Liver (tissue), 9 donors: ENCODE results near the gene LGALS9. TPM values are rescaled to one million over a fixed set of nuclear protein-coding genes. Genes with fewer than 3 reads are reported as not detected.

Source experiments
- DNase-seq: peaks from one replicate; pipeline ENCODE4 v3.0.0-alpha.2; 2017; ENCODE audit warnings: low spot score
- H3K27ac ChIP-seq, 2 donors: one replicate each; pipeline ENCODE4 v1.7.0; 2013; ENCODE audit warnings: inconsistent platforms in 2 of 2, low read length in 2 of 2, control low read depth in 1 of 2, low read depth in 1 of 2, mild to moderate bottlenecking in 1 of 2
- H3K27me3 ChIP-seq, 4 donors: one replicate each; pipeline versions ENCODE4 v1.6.1 to v1.7.0; 2013; ENCODE audit warnings: low read length in 3 of 4, inconsistent platforms in 1 of 4, mild to moderate bottlenecking in 1 of 4, moderate library complexity in 1 of 4; ENCODE audit not compliant: control insufficient read depth in 4 of 4, insufficient read depth in 4 of 4
- H3K36me3 ChIP-seq, 4 donors: one replicate each; pipeline versions ENCODE4 v1.6.1 to v1.7.0; 2013; ENCODE audit warnings: low read length in 3 of 4, mild to moderate bottlenecking in 3 of 4, low read depth in 1 of 4, moderate library complexity in 1 of 4; ENCODE audit not compliant: control insufficient read depth in 4 of 4, insufficient read depth in 3 of 4
- H3K4me1 ChIP-seq, 4 donors: one replicate each; pipeline versions ENCODE4 v1.6.1 to v1.7.0; 2013; ENCODE audit warnings: low read length in 3 of 4, mild to moderate bottlenecking in 3 of 4, moderate library complexity in 1 of 4; ENCODE audit not compliant: control insufficient read depth in 4 of 4, insufficient read depth in 4 of 4
- H3K4me3 ChIP-seq, 3 donors: one replicate each; pipeline versions ENCODE4 v1.6.1 to v1.7.0; 2013; ENCODE audit warnings: low read length in 3 of 3, control low read depth in 1 of 3, low read depth in 1 of 3, mild to moderate bottlenecking in 1 of 3
- H3K9ac ChIP-seq, 2 donors: one replicate each; pipeline ENCODE4 v1.7.0; 2013; ENCODE audit warnings: low read length in 2 of 2, mild to moderate bottlenecking in 2 of 2, moderate library complexity in 2 of 2, control low read depth in 1 of 2, low read depth in 1 of 2
- H3K9me3 ChIP-seq, 4 donors: one replicate each; pipeline versions ENCODE4 v1.6.1 to v1.7.0; 2013; ENCODE audit warnings: low read length in 3 of 4; ENCODE audit not compliant: control insufficient read depth in 4 of 4
- ATF3 ChIP-seq: IDR thresholded peaks from 2 replicates; pipeline ENCODE4 v1.6.1; 2016; ENCODE audit warnings: antibody characterized with exemption
- CTCF ChIP-seq: fragments of 150-350 bp; IDR thresholded peaks from 2 replicates; pipeline ENCODE4 v1.5.1; 2017; ENCODE audit warnings: improper control_type of control experiment, low read depth, low read length; ENCODE audit not compliant: missing input control
- EGR1 ChIP-seq, 2 donors: IDR thresholded peaks; 2 replicates each; pipeline ENCODE4 v1.6.1; 2016 to 2018; ENCODE audit warnings: antibody characterized with exemption in 2 of 2, low read depth in 2 of 2
- FOXA1 ChIP-seq: IDR thresholded peaks from 2 replicates; pipeline ENCODE4 v1.6.1; 2016; ENCODE audit warnings: antibody characterized with exemption
- FOXA2 ChIP-seq: IDR thresholded peaks from 2 replicates; pipeline ENCODE4 v1.6.1; 2016; ENCODE audit warnings: antibody characterized with exemption
- GABPA ChIP-seq, 2 donors: IDR thresholded peaks in 1 of 2; conservative IDR thresholded peaks in 1 of 2; 2 replicates each; pipeline ENCODE4 v1.6.1; 2016; ENCODE audit warnings: antibody characterized with exemption in 2 of 2, mild to moderate bottlenecking in 1 of 2, moderate library complexity in 1 of 2
- HNF4A ChIP-seq, 2 donors: conservative IDR thresholded peaks; 2 replicates each; pipeline ENCODE4 v1.6.1; 2016; ENCODE audit warnings: antibody characterized with exemption in 2 of 2, mild to moderate bottlenecking in 2 of 2
- HNF4G ChIP-seq: IDR thresholded peaks from 2 replicates; pipeline ENCODE4 v1.6.1; 2016; ENCODE audit warnings: antibody characterized with exemption
- JUND ChIP-seq, 2 donors: IDR thresholded peaks; 2 replicates each; pipeline ENCODE4 v1.6.1; 2016; ENCODE audit warnings: antibody characterized with exemption in 2 of 2
- MAX ChIP-seq: IDR thresholded peaks from 2 replicates; pipeline ENCODE4 v1.6.1; 2016; ENCODE audit warnings: antibody characterized with exemption
- NR2F2 ChIP-seq: IDR thresholded peaks from 2 replicates; pipeline ENCODE4 v1.6.1; 2016; ENCODE audit warnings: antibody characterized with exemption
- RAD21 ChIP-seq, 2 donors: IDR thresholded peaks; 2 replicates each; pipeline ENCODE4 v1.6.1; 2016; ENCODE audit warnings: antibody characterized with exemption in 2 of 2, mild to moderate bottlenecking in 2 of 2
- REST ChIP-seq: IDR thresholded peaks from 2 replicates; pipeline ENCODE4 v1.6.1; 2016; ENCODE audit warnings: antibody characterized with exemption, mild to moderate bottlenecking
- RXRA ChIP-seq, 2 donors: IDR thresholded peaks; 2 replicates each; pipeline ENCODE4 v1.6.1; 2017 to 2018; ENCODE audit warnings: antibody characterized with exemption in 2 of 2, mild to moderate bottlenecking in 1 of 2
- SP1 ChIP-seq: IDR thresholded peaks from 2 replicates; pipeline ENCODE4 v1.6.1; 2018; ENCODE audit warnings: antibody characterized with exemption, mild to moderate bottlenecking
- TAF1 ChIP-seq: conservative IDR thresholded peaks from 2 replicates; pipeline ENCODE4 v1.6.1; 2016; ENCODE audit warnings: antibody characterized with exemption, mild to moderate bottlenecking
- YY1 ChIP-seq: IDR thresholded peaks from 2 replicates; pipeline ENCODE4 v1.6.1; 2016; ENCODE audit warnings: antibody characterized with exemption, mild to moderate bottlenecking
- ZBTB33 ChIP-seq: IDR thresholded peaks from 2 replicates; pipeline ENCODE4 v1.6.1; 2016; ENCODE audit warnings: antibody characterized with exemption
- WGBS: extraction: QIAGEN DNeasy Blood & Tissue Kit; methylation state at CpG from one replicate; pipeline ENCODE4 v1.1.7; 2013; 5-methylcytosine and 5-hydroxymethylcytosine counted together
- polyA plus RNA-seq, 2 donors: library from polyadenylated mRNA; stranded (reverse) in 1 of 2; unstranded in 1 of 2; fragments of 200-250 nt in 1 of 2; fragments of >200 nt in 1 of 2; fragmentation: Nextera tagmentation in 1 of 2; extraction: Ambion mirVana in 1 of 2; gene quantifications; one replicate each; pipeline versions ENCODE4 v1.2.1 to v1.2.3, GENCODE V29; 2013 to 2015
- total RNA-seq, 2 donors: library from RNA; depleted of rRNA; stranded (reverse); fragments of >200 nt; gene quantifications; one replicate each; pipeline ENCODE4 v1.2.3, GENCODE V29; 2014
- donor health status: healthy.
- donor health status: healthy.
- donor health status: healthy.
- donor health status: healthy.
- donor health status: healthy.

The LGALS9 gene
- total and polyA plus RNA-seq, 4 donors: 6.1 to 24.7 (median 13.5) TPM

GRCh38 chr17:27596566-27597187 is 34.3 kb upstream of the LGALS9 start:
- Histone ChIP-seq H3K9me3 (no peaks in the 10 kb centered on the region), H3K27ac (no peak overlapping the region), H3K36me3 (peaks cover 0 to 9% (median 0%) of the 10 kb centered on the region in 4 donors), H3K27me3 (no peaks in the 10 kb centered on the region), H3K4me1 (no peaks in the 10 kb centered on the region), H3K4me3 (no peak overlapping the region), H3K9ac (no peak overlapping the region)
- TF ChIP-seq HNF4A (conservative IDR thresholded peaks at IDR 0.05) (no peak), GABPA (IDR thresholded peaks at IDR 0.05 in 1 of 2, conservative IDR thresholded peaks at IDR 0.05 in 1 of 2) (no peak), ZBTB33 (no peak), CTCF (no peak), REST (no peak), NR2F2 (no peak), RAD21 (IDR thresholded peaks at IDR 0.05) (no peak), EGR1 (IDR thresholded peaks at IDR 0.05; ENCODE audit: low read depth in 2 of 2) (no peak), ATF3 (no peak), FOXA2 (no peak), YY1 (no peak), HNF4G (no peak), RXRA (IDR thresholded peaks at IDR 0.05) (no peak), MAX (no peak), SP1 (no peak), TAF1 (no peak), JUND (IDR thresholded peaks at IDR 0.05) (no peak), FOXA1 (no peak)
- WGBS: 75% methylated on average over 9 of the region's 9 CpGs
- DNase-seq: no peak
